Coronary artery (tissue), 2 donors: ENCODE data around the gene RHBDL3.
A peak's percentile ranks its signal among the peaks of the same experiment; 100 is the strongest.

Experiments
- DNase-seq: peaks from one replicate; pipeline ENCODE4 v3.0.0-alpha.2; 2017; ENCODE audit warnings: low spot score
- H3K27ac ChIP-seq, 2 donors: fragments of 200-600 bp; sonication (generic); one replicate each; pipeline ENCODE4 v1.5.1; 2016 to 2019
- H3K4me3 ChIP-seq: fragments of 200-600 bp; sonication (generic); 2 replicates; pipeline ENCODE4 v1.5.1; 2016; ENCODE audit warnings: mild to moderate bottlenecking, moderate library complexity
- CTCF ChIP-seq: fragments of 200-600 bp; sonication (generic); IDR thresholded peaks from one replicate; pipeline ENCODE4 v1.5.1; 2019; ENCODE audit warnings: antibody characterized with exemption

RHBDL3 gene

DNA sequence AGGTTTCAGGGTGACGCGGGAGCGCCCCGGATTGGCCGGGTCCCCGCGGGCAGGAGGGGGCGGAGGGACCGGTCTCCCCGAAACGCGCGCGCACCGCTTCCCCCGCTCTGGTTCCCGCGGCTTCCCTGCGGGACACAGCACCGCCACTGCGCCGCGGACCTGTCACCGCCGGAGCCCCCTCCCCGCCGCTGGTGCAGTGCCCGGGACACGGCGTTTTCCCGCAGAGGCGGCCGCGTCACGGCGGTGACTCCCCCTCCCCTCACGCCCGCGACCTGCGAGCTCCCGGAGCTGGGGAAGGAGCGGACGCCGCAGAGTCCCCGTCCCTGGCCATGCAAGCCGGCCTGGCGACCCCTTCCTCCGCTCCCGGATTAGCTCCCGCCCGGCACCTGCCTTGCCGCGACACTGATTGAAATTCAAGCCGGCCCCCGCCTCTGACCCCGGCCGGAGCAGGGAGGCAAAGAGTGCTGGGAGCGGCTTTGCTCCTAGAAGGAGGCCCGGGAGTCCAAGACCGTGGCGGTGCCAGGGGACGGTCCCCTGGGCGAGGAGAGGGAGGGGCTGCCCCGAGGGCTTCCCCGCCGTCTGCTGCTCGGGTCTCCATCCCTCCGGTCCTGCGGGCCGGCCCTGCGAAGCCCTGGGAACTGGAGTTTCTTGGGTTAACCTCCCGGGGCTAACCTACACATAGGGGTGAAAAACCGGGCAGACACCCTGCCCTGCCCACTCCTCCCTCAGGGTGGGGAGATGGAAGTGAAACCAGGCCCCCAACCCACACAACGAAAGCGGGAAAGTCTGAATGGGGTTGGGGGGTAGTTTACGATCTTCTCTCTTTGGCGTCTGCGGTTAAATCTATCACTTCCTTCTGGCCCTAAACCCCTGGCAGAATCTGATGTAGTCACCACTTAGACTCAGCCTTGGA, 1.0 kb downstream of the RHBDL3 start:
- DNase-seq = no peak
- H3K27ac ChIP-seq = no peak overlapping the region
- no peak for TF ChIP-seq CTCF
- H3K4me3 ChIP-seq = peak overlapping the region; percentile 93

GRCh38 chr17:32267690-32268205, 2.1 kb downstream of the RHBDL3 start:
- no peak overlapping the region for H3K4me3 ChIP-seq
- DNase-seq = no peak

DNA sequence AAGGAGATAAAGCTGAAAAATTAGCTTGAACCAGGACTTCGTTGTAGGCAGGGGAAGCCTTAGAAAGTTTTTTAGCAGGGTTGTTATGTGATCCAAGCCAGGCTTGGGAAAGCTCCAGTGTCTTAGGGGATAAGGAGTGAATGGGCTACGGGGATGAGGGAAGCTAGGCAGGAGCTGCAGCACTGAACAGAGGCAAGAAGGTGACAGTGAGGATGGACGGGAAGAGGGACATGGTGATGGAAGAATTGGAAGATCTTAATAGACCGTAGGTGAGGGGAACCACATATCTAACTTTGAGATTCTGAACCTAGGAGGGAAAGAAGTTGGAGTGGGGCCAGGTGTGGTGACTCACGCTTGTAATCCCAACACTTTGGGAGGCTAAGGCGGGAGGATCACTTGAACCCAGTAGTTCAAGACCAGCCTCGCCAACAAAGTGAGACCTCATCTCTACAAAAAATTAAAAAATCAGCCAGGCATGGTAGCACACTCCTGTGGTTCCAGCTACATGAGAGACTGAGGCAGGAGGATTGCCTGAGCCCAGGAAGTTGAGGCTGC, 3.2 kb downstream of the RHBDL3 start:
- DNase-seq = no peak
- no peak overlapping the region for H3K27ac ChIP-seq
- no peak for TF ChIP-seq CTCF
- H3K4me3 ChIP-seq = no peak overlapping the region

More at GRCh38 chr17:32267690-32268205, 2.1 kb downstream of the RHBDL3 start:
- no peak for TF ChIP-seq CTCF
- H3K27ac ChIP-seq = no peak overlapping the region

DNA sequence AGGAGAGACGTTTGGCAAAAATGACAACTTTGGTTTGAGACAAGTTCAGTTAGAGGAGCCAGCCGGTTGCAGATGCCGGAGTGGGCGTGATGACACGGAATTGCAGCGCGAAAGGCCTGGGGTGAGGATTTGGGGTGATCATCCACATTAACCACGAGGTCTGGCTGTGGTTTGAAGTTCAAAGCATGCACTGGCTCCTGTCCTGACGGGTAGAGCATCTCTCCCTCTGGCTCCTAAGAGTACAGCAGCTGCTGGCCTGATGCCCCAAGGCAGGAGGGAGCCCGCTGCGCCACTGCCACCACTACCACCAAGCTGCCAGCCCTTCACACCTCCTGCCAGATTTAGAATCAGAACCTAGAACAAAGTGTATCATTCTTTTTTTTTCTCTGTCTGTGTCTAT, 3.7 kb downstream of the RHBDL3 start:
- Histone ChIP-seq H3K4me3 (no peak overlapping the region), H3K27ac (no peak overlapping the region)
- TF ChIP-seq CTCF = no peak
- DNase-seq = no peak

GRCh38 chr17:32271844-32272243, 6.2 kb downstream of the RHBDL3 start:
- no peak overlapping the region for H3K4me3 ChIP-seq
- no peak for TF ChIP-seq CTCF
- DNase-seq = no peak

DNA sequence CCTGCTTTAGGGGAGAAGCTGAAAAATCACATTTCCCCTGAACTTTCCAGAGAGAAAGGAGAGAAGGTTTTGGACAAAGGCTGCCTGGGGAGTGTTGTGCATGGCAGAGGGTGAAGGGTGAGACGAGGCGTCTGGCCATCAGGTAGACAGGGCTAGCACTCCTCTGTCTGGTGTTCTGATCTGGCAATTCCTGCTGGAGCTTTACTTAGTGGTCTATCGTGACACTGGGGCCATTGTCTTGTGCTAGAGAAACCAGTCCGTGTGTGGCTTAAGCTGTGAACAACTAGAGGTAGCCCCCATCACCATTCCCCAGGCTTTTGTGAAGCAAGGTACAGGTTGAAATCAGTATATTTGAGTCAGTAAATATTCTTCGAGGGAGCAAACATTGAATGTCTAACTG, 8.5 kb downstream of the RHBDL3 start:
- no peak overlapping the region for H3K27ac ChIP-seq

More at GRCh38 chr17:32271844-32272243, 6.2 kb downstream of the RHBDL3 start:
- H3K27ac ChIP-seq = no peak overlapping the region

More for the DNA sequence above, 8.5 kb downstream of the RHBDL3 start:
- H3K4me3 ChIP-seq = no peak overlapping the region
- no peak for TF ChIP-seq CTCF
- DNase-seq = no peak
